Keratinocyte (primary cell): Measurements from ENCODE around the gene TTC36. TPM values are rescaled to one million over a fixed set of nuclear protein-coding genes. Genes with fewer than 3 reads are reported as not detected.
"Not testable (repeated sequence)": the region's sequence is repeated elsewhere in the genome, so short reads cannot be mapped to it uniquely, and the experiment has no call there.

Source experiments
- DNase-seq: peaks from one replicate; pipeline ENCODE4 v3.0.0-alpha.2; 2011; ENCODE audit warnings: low read depth, missing footprints, low spot score
- FAIRE-seq: peaks from 2 replicates; lab custom pipeline; 2011; peaks lifted over from hg19 to GRCh38; lab: Jason Lieb, UNC
- H2AFZ ChIP-seq: 2 replicates; pipeline ENCODE4 v1.6.0; 2012; ENCODE audit warnings: low read length, control low read depth, inconsistent platforms; ENCODE audit not compliant: control insufficient read depth
- H3K27ac ChIP-seq: 2 replicates; pipeline ENCODE4 v1.5.1; 2011; ENCODE audit warnings: low read length; ENCODE audit not compliant: control insufficient read depth, insufficient read depth
- H3K27me3 ChIP-seq: 3 replicates; pipeline ENCODE4 v1.6.0; 2011; ENCODE audit warnings: low read length; ENCODE audit not compliant: control insufficient read depth, insufficient read depth; ENCODE audit errors: extremely low read depth
- H3K36me3 ChIP-seq, 2 experiments: 2 replicates in 1 of 2; 3 replicates in 1 of 2; pipeline ENCODE4 v1.5.1; 2011; ENCODE audit warnings: low read length in 2 of 2, mild to moderate bottlenecking in 1 of 2; ENCODE audit not compliant: control insufficient read depth in 2 of 2, insufficient read depth in 2 of 2; ENCODE audit errors: extremely low read depth in 1 of 2
- H3K4me1 ChIP-seq: 3 replicates; pipeline ENCODE4 v1.5.1; 2011; ENCODE audit warnings: low read length; ENCODE audit not compliant: control insufficient read depth, insufficient read depth; ENCODE audit errors: extremely low read depth
- H3K4me2 ChIP-seq: 3 replicates; pipeline ENCODE4 v1.6.0; 2011; ENCODE audit warnings: low read depth, low read length; ENCODE audit not compliant: control insufficient read depth, insufficient read depth; ENCODE audit errors: extremely low read depth
- H3K4me3 ChIP-seq, 3 experiments: fragments of 200-600 bp in 1 of 3; sonication (generic) in 1 of 3; 2 replicates in 2 of 3; 3 replicates in 1 of 3; pipeline ENCODE4 v1.5.1; 2011 to 2016; ENCODE audit warnings: low read length in 3 of 3, mild to moderate bottlenecking in 3 of 3, control low read depth in 2 of 3, inconsistent platforms in 1 of 3, low read depth in 1 of 3, mixed read lengths in 1 of 3, mixed run types in 1 of 3, moderate library complexity in 1 of 3; ENCODE audit not compliant: control insufficient read depth in 2 of 3, insufficient read depth in 2 of 3; ENCODE audit errors: extremely low read depth in 1 of 3
- H3K79me2 ChIP-seq: 2 replicates; pipeline ENCODE4 v1.6.0; 2012; ENCODE audit warnings: low read length; ENCODE audit not compliant: control insufficient read depth, insufficient read depth
- H3K9ac ChIP-seq: 3 replicates; pipeline ENCODE4 v1.6.0; 2011; ENCODE audit warnings: low read length; ENCODE audit not compliant: control insufficient read depth, insufficient read depth; ENCODE audit errors: extremely low read depth
- H3K9me1 ChIP-seq: 3 replicates; pipeline ENCODE4 v1.6.0; 2011; ENCODE audit warnings: low read length; ENCODE audit not compliant: control insufficient read depth, insufficient read depth; ENCODE audit errors: extremely low read depth
- H3K9me3 ChIP-seq: 2 replicates; pipeline ENCODE4 v1.5.1; 2012; ENCODE audit warnings: low read depth, low read length; ENCODE audit not compliant: control insufficient read depth
- H4K20me1 ChIP-seq: 3 replicates; pipeline ENCODE4 v1.6.0; 2011; ENCODE audit warnings: low read length; ENCODE audit not compliant: control insufficient read depth, insufficient read depth; ENCODE audit errors: extremely low read depth
- CTCF ChIP-seq, 3 experiments: IDR thresholded peaks in 1 of 3; conservative IDR thresholded peaks in 1 of 3; optimal IDR thresholded peaks in 1 of 3; 2 replicates in 2 of 3; 3 replicates in 1 of 3; pipeline versions ENCODE3 to v1.5.1; 2011; ENCODE audit warnings: low read length in 3 of 3, mild to moderate bottlenecking in 3 of 3, moderate library complexity in 2 of 3, control low read depth in 1 of 3, inconsistent platforms in 1 of 3; ENCODE audit not compliant: insufficient read depth in 2 of 3; ENCODE audit errors: extremely low read depth in 1 of 3
- EZH2 ChIP-seq: IDR thresholded peaks from one replicate; pipeline ENCODE4 v1.6.1; 2012; ENCODE audit warnings: inconsistent platforms, mild to moderate bottlenecking, low read length, moderate library complexity
- dilution Hi-C: fragments of 300-500 bp; cut with MboI; formaldehyde crosslinking; loops from one replicate; pipeline ENCODE4 v1.7.0; 2020; ENCODE audit warnings: low sequenced_read_pairs; ENCODE audit not compliant: extremely low pct_ligation_motif_present
- polyA plus RNA-seq, 5 experiments: library from polyadenylated mRNA; depleted of rRNA in 3 of 5; stranded (reverse) in 3 of 5; stranded (forward) in 1 of 5; unstranded in 1 of 5; fragments of >200 nt; gene quantifications; 1 replicate in 1 of 5; 2 replicates in 3 of 5; 3 replicates in 1 of 5; pipeline versions ENCODE4 v1.2.1 to v1.2.3, GENCODE V29; 2011 to 2012; ENCODE audit warnings: missing spikeins in 2 of 5, low read depth in 1 of 5, low replicate concordance in 1 of 5

The TTC36 gene
- polyA plus RNA-seq, 1 donor (not counting 4 experiments of a cell fraction or from before 2014, with no cell fraction given) = not detected

DNA sequence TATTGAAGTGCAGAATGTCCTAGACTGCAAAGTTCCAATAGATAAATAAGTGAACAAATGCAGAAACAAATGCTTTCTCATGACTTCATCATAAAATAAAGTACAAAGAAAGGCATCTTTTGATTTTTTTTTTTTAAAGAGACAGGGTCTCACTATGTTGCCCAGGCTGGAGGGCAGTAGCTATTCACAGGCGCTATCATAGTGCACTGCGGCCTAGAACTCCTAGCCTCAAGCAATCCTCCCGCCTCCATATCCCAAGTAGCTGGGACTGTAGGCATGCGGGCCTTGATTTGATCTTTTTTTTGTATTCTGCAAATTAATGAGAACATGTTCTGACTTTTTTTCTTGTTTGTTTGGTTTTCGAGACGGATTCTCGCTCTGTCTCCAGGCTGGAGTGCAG, 47.4 kb downstream of the TTC36 start:
- no peak for FAIRE-seq
- Histone ChIP-seq H3K4me2 (peak overlapping the region; percentile 80), H3K27ac (no peak overlapping the region), H4K20me1 (peaks cover 5% of the 10 kb centered on the region), H3K9me3 (no peaks in the 10 kb centered on the region), H3K9ac (no peak overlapping the region), H3K79me2 (peaks cover 72% of the 10 kb centered on the region), H3K9me1 (no peaks in the 10 kb centered on the region), H3K27me3 (no peaks in the 10 kb centered on the region), H3K4me3 (no peak overlapping the region), H3K36me3 (peaks cover 2 to 3% of the 10 kb centered on the region in 2 experiments), H3K4me1 (peaks cover 18% of the 10 kb centered on the region), H2AFZ (no peak overlapping the region)
- dilution Hi-C loops = no loop called here
- DNase-seq = no peak
- no peak for TF ChIP-seq CTCF (optimal IDR thresholded peaks at IDR 0.05 in 1 of 3, IDR thresholded peaks at IDR 0.05 in 1 of 3, conservative IDR thresholded peaks at IDR 0.05 in 1 of 3; ENCODE audit: extremely low read depth in 1 of 3, insufficient read depth in 2 of 3, low read length in 3 of 3)
- no peak for TF ChIP-seq EZH2

DNA sequence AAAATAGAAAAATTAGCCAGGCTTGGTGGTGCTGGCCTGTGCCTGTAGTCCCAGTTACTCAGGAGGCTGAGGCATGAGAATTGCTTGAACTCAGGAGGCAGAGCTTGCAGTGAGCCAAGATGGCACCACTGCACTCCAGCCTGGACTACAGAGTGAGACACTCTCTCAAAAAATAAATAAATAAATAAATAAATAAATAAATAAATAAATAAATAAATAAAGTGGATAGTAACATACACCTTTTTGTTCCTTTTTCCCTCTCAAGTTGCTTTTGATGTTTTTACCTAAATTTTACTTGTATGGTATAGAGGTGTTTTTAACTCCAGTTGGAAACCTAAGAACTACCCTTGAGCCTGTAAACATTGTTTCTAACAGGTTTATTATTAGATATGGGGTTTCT, 50.7 kb downstream of the TTC36 start:
- H4K20me1 ChIP-seq, H3K9ac ChIP-seq, FAIRE-seq, H3K4me3 ChIP-seq, DNase-seq, H3K9me3 ChIP-seq, dilution Hi-C loops, H3K27me3 ChIP-seq, H3K27ac ChIP-seq, H2AFZ ChIP-seq, H3K4me2 ChIP-seq, H3K9me1 ChIP-seq, H3K36me3 ChIP-seq: not testable (repeated sequence)
- Histone ChIP-seq H3K4me1 (peaks cover 14% of the 10 kb centered on the region), H3K79me2 (peaks cover 89% of the 10 kb centered on the region)

Other genes with a start within 250 kb of the TTC36 start
- 0.06 TPM in 1 of 3 replicates, not detected in the others for gene CD3E, start 222.7 kb upstream of the TTC36 start, polyA plus RNA-seq
- gene CD3D, start 184.8 kb upstream of the TTC36 start, polyA plus RNA-seq = not detected in 3 replicates
- not detected in 3 replicates for gene CD3G, start 183.1 kb upstream of the TTC36 start, polyA plus RNA-seq
- 11.9 to 19.5 TPM (median 14.8 TPM) in 3 replicates for gene UBE4A, start 167.9 kb upstream of the TTC36 start, polyA plus RNA-seq
- 259 to 463 TPM (median 338 TPM) in 3 replicates for gene ATP5MG, start 125.9 kb upstream of the TTC36 start, polyA plus RNA-seq
- 7.6 to 14.5 TPM (median 11.7 TPM) in 3 replicates for gene KMT2A, start 91.0 kb upstream of the TTC36 start, polyA plus RNA-seq
- gene TMEM25, start 3.7 kb downstream of the TTC36 start, polyA plus RNA-seq = 12.9 to 21.1 TPM (median 17.4 TPM) in 3 replicates
- 31.2 to 34.9 TPM (median 32.9 TPM) in 3 replicates for gene IFT46, start 38.5 kb downstream of the TTC36 start, polyA plus RNA-seq
- gene ARCN1, start 44.9 kb downstream of the TTC36 start, polyA plus RNA-seq = 121 to 216 TPM (median 150 TPM) in 3 replicates
- 35.0 to 46.8 TPM (median 38.4 TPM) in 3 replicates for gene PHLDB1, start 80.1 kb downstream of the TTC36 start, polyA plus RNA-seq
- gene TREH, start 152.2 kb downstream of the TTC36 start, polyA plus RNA-seq = not detected in 3 replicates